Measurements from ENCODE around the gene DAB2IP.

The DAB2IP gene

DNA sequence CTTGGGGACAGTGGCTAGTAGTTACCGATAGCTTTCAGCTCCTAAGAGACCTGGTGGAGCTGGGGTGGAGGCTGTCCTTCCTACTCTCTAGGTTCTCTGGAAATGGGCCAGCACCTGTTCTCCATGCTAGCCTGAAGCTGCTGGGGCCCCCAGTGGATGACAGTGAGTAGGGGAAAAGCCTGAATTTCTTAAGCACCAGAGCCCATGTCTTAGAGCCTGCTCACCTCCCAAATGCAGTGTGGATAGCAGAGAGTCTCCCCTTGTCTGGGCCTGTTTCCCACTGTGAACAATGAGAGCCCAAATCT, 105.8 kb downstream of the DAB2IP start:
- no peak for DNase-seq (ENCODE audit: low read depth)
- H3K4me3 ChIP-seq (ENCODE audit: low read depth, low read length), result no peak overlapping the region
- TF ChIP-seq, protein P1, sequence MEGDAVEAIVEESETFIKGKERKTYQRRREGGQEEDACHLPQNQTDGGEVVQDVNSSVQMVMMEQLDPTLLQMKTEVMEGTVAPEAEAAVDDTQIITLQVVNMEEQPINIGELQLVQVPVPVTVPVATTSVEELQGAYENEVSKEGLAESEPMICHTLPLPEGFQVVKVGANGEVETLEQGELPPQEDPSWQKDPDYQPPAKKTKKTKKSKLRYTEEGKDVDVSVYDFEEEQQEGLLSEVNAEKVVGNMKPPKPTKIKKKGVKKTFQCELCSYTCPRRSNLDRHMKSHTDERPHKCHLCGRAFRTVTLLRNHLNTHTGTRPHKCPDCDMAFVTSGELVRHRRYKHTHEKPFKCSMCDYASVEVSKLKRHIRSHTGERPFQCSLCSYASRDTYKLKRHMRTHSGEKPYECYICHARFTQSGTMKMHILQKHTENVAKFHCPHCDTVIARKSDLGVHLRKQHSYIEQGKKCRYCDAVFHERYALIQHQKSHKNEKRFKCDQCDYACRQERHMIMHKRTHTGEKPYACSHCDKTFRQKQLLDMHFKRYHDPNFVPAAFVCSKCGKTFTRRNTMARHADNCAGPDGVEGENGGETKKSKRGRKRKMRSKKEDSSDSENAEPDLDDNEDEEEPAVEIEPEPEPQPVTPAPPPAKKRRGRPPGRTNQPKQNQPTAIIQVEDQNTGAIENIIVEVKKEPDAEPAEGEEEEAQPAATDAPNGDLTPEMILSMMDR (conservative IDR thresholded peaks at IDR 0.05; ENCODE audit: low read depth, low read length), result no peak

DNA sequence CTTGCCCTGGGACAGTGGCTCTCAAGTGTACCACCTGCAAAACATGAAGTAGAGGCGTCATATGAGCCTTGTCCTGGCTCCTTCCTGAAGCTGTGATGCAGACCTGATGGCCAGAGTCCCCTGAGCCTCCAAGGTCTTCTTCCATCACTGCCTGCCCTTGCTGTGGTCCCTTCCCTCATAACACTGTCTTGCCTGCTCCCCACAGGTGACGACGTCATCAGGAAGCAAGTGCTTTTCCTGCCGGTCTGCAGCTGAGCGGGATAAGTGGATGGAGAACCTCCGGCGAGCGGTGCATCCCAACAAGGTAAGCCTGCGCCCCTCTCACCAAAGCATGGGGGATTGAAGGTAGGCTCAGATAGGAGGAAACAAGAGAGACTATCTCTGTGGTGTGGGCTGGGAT, 107.3 kb downstream of the DAB2IP start:
- H3K4me3 ChIP-seq (ENCODE audit: low read depth, low read length), result no peak overlapping the region
- TF ChIP-seq, protein P1 (conservative IDR thresholded peaks at IDR 0.05; ENCODE audit: low read depth, low read length), result no peak
- DNase-seq (ENCODE audit: low read depth), result no peak

DNA sequence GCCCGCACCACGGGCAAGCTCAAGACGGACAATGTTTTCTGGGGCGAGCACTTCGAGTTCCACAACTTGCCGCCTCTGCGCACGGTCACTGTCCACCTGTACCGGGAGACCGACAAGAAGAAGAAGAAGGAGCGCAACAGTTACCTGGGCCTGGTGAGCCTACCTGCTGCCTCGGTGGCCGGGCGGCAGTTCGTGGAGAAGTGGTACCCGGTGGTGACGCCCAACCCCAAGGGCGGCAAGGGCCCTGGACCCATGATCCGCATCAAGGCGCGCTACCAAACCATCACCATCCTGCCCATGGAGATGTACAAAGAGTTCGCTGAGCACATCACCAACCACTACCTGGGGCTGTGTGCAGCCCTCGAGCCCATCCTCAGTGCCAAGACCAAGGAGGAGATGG, 108.6 kb downstream of the DAB2IP start:
- no peak for DNase-seq (ENCODE audit: low read depth)
- no peak overlapping the region for H3K4me3 ChIP-seq (ENCODE audit: low read depth, low read length)
- TF ChIP-seq, protein P1 (conservative IDR thresholded peaks at IDR 0.05; ENCODE audit: low read depth, low read length), result no peak

DNA sequence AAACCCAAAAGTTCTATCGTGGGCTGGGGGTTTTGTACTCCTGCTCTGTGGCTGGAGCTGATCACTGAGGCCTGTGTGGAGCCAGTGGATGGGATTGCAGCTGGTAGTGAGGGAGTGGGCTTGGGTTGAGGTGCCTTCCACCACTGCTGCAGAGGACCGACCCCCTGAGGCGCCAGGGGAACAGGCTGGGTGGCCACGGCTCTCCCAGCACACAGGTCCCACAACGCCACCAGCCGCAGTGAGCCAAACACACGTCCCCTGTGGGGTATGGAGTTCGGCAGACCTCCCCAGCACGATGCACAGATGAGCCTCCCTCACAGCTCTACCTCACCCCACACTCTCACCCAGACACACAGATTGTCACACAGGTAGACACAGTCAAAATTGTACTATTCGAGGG, 109.1 kb downstream of the DAB2IP start:
- no peak for DNase-seq (ENCODE audit: low read depth)
- no peak overlapping the region for H3K4me3 ChIP-seq (ENCODE audit: low read depth, low read length)
- TF ChIP-seq, protein P1 (conservative IDR thresholded peaks at IDR 0.05; ENCODE audit: low read depth, low read length), result no peak

DNA sequence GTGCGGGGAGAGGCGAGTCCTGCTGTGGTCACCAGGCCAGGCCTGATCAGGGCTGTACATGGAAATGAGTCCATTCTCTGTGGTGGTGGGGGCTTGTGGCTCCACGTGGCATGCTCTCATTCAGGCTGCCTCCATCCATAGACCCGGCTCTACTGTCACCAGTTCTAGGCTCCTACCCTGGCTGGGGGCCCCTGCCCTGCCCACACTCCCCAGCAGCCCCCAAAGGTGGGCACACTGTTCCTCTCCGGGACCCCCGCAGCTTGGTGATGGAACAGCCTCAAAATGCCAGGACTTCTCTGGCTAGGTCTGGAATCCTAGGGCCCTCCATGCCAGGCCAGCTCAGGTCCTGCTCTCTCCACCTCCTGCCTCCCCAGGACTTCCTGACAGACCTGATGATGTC, 111.7 kb downstream of the DAB2IP start:
- TF ChIP-seq, protein P1 (conservative IDR thresholded peaks at IDR 0.05; ENCODE audit: low read depth, low read length), result no peak
- H3K4me3 ChIP-seq (ENCODE audit: low read depth, low read length), result no peak overlapping the region
- DNase-seq (ENCODE audit: low read depth), result no peak

DNA sequence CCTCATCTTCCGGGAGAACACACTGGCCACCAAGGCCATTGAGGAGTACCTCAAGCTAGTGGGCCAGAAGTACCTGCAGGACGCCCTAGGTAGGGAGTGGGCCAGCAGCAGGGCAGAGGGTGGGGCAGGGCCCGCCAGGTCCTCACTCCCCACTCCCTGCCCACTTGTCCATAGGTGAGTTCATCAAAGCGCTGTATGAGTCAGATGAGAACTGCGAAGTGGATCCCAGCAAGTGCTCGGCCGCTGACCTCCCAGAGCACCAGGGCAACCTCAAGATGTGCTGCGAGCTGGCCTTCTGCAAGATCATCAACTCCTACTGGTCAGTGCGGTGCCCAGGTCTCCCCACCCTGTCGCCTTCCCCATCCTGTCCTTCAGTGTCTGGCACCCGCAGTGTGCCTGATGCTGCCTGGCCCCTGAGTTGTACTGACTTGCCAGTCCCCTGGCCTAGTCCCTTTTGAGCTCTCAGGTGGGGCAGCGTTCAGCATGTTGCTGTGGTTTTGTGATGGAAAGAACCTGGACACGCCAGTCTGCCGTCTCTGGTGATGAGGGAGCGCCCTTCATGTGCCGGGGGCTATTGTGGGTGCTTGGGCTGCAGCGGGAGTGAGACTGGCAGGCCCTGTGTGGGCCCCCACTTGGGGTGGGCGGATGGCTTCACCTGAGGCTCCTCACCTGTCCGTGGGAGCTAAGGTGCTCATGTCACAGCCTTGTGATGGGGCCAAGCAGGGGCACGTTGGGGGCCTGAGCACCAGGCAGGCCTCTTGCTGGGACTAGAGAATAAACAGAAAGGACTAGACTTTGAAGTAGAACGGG, 112.3 kb downstream of the DAB2IP start:
- TF ChIP-seq, protein P1 (conservative IDR thresholded peaks at IDR 0.05; ENCODE audit: low read depth, low read length), result no peak
- no peak for DNase-seq (ENCODE audit: low read depth)

DNA sequence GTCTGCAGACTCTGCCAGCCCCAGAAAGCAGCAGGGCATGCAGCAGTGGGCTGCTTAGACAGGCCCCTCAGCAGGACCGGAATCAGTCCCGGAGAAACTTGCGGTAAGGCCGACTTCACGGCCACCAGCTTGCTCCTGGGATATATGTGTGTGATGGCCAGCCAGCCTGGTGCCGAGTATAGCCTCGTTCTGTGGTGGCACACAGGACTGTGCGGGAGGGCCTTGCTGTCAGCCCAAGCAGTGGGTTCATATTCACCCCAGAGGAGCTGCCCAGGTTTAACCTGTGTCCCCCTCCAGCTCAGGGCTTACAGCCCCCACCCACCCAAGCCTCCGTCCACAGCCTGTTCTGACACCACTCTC, 112.9 kb downstream of the DAB2IP start:
- no peak overlapping the region for H3K4me3 ChIP-seq (ENCODE audit: low read depth, low read length)
- TF ChIP-seq, protein P1 (conservative IDR thresholded peaks at IDR 0.05; ENCODE audit: low read depth, low read length), result no peak
- DNase-seq (ENCODE audit: low read depth), result no peak

More for the DNA sequence above, 112.3 kb downstream of the DAB2IP start:
- no peak overlapping the region for H3K4me3 ChIP-seq (ENCODE audit: low read depth, low read length)

Measured in choroid plexus epithelial cell (primary cell).